MCF 10A (cell line): ENCODE data around the gene RDH8. TPM values are rescaled to one million over a fixed set of nuclear protein-coding genes. Genes with fewer than 3 reads are reported as not detected.

Experiments
- Bru-seq: library from RNA; stranded (reverse); fragments of 400-500 nt; gene quantifications from one replicate; lab custom pipeline; 2021; lab: Mats Ljungman, UMichigan
- BruChase-seq, 2 experiments: library from RNA; stranded (reverse); fragments of 400-500 nt; gene quantifications; one replicate each; lab custom pipeline; 2021; lab: Mats Ljungman, UMichigan
- BruUV-seq: library from RNA; stranded (reverse); fragments of 400-500 nt; replicated peaks from 2 replicates; lab custom pipeline; 2021; lab: Mats Ljungman, UMichigan
- CTCF ChIA-PET: fragments of 300-600 bp; sonication (Branson Sonifier 250); formaldehyde crosslinking; extraction: SDS; loops from one replicate; lab custom pipeline; 2021; ENCODE audit warnings: antibody characterized with exemption, inconsistent platforms; lab: Yijun Ruan, JAX
- POLR2A ChIA-PET: fragments of 300-600, 350-650 bp; sonication (Branson Sonifier 250); formaldehyde crosslinking; extraction: SDS; loops from one replicate; lab custom pipeline; 2020; ENCODE audit warnings: antibody characterized with exemption, inconsistent platforms; lab: Yijun Ruan, JAX
- DNase-seq: peaks from one replicate; pipeline ENCODE4 v3.0.0-alpha.2; 2018; ENCODE audit not compliant: unreplicated experiment
- H3K27ac Mint-ChIP-seq: one replicate; pipeline ENCODE4 v1.8.0; 2022; ENCODE audit warnings: mild to moderate bottlenecking, low read depth, mixed read lengths; ENCODE audit not compliant: unreplicated experiment
- H3K27me3 Mint-ChIP-seq: one replicate; pipeline ENCODE4 v1.8.0; 2022; ENCODE audit warnings: mixed read lengths; ENCODE audit not compliant: insufficient read depth, unreplicated experiment
- H3K36me3 Mint-ChIP-seq: one replicate; pipeline ENCODE4 v1.8.0; 2022; ENCODE audit warnings: mild to moderate bottlenecking, moderate library complexity, mixed read lengths; ENCODE audit not compliant: insufficient read depth, unreplicated experiment
- H3K4me1 Mint-ChIP-seq: one replicate; pipeline ENCODE4 v1.8.0; 2022; ENCODE audit warnings: mixed read lengths; ENCODE audit not compliant: insufficient read depth, unreplicated experiment
- H3K4me3 Mint-ChIP-seq: one replicate; pipeline ENCODE4 v1.8.0; 2022; ENCODE audit warnings: mild to moderate bottlenecking, moderate library complexity, mixed read lengths; ENCODE audit not compliant: unreplicated experiment
- H3K9me3 Mint-ChIP-seq: one replicate; pipeline ENCODE4 v1.8.0; 2022; ENCODE audit warnings: mixed read lengths; ENCODE audit not compliant: unreplicated experiment
- intact Hi-C: fragments of 100-400 bp; cut with micrococcal nuclease; formaldehyde crosslinking; loops from 2 replicates; pipeline ENCODE4 v1.14.1; 2022
- long read RNA-seq: library from polyadenylated mRNA; stranded (forward); transcript quantifications from one replicate; pipeline ENCODE4 v2.0.0, GENCODE V29; 2022
- total RNA-seq: library from RNA; stranded (reverse); gene quantifications from 2 replicates; pipeline ENCODE4 v1.2.3, GENCODE V29; 2022
- TF ChIP-seq, protein P1 (sequence below): fragments of 200-600 bp; IDR thresholded peaks from one replicate; pipeline ENCODE4 v1.8.0; 2022; ENCODE audit warnings: antibody characterized with exemption, mild to moderate bottlenecking; ENCODE audit not compliant: unreplicated experiment

The RDH8 gene, protein sequence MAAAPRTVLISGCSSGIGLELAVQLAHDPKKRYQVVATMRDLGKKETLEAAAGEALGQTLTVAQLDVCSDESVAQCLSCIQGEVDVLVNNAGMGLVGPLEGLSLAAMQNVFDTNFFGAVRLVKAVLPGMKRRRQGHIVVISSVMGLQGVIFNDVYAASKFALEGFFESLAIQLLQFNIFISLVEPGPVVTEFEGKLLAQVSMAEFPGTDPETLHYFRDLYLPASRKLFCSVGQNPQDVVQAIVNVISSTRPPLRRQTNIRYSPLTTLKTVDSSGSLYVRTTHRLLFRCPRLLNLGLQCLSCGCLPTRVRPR
- total RNA-seq (not detected in 2 replicates), Bru-seq, nascent RNA (not detected), BruChase-seq, experiment 1, labeled RNA remaining after a 6-hour chase (not detected), BruChase-seq, experiment 2, labeled RNA remaining after a 2-hour chase (not detected)
- long read RNA-seq, result 0 reads

DNA sequence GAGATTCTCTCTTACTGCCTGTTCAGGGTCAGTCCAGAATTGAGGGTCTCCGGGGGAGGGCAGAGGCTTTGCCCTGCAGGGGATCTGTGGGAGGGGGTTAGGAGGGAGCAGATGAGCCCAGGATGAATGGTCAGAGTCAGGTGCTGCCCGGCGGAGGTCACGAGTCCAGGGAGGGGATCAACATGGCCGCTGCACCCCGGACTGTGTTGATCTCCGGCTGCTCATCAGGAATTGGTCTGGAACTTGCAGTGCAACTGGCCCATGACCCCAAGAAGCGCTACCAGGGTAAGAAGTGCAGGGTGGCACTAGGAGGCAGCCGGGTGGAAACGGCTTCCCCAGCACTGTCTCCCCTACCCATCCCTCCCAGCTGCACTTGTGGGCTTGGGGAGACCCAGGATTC lies at the start of gene RDH8:
TSS of gene RDH8 (plus strand) at position 168 of the 400 bp plus-strand sequence. CDS start at position 183, 15 bp downstream.
- POLR2A ChIA-PET, result no interaction called here
- TF ChIP-seq, protein P1, sequence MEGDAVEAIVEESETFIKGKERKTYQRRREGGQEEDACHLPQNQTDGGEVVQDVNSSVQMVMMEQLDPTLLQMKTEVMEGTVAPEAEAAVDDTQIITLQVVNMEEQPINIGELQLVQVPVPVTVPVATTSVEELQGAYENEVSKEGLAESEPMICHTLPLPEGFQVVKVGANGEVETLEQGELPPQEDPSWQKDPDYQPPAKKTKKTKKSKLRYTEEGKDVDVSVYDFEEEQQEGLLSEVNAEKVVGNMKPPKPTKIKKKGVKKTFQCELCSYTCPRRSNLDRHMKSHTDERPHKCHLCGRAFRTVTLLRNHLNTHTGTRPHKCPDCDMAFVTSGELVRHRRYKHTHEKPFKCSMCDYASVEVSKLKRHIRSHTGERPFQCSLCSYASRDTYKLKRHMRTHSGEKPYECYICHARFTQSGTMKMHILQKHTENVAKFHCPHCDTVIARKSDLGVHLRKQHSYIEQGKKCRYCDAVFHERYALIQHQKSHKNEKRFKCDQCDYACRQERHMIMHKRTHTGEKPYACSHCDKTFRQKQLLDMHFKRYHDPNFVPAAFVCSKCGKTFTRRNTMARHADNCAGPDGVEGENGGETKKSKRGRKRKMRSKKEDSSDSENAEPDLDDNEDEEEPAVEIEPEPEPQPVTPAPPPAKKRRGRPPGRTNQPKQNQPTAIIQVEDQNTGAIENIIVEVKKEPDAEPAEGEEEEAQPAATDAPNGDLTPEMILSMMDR, result no peak
- Mint-ChIP-seq H3K4me1 (peaks cover 16% of the 10 kb centered on the region), H3K27ac (no peak within 1 kb of the TSS), H3K4me3 (no peak within 1 kb of the TSS), H3K9me3 (no peaks in the 10 kb centered on the region), H3K27me3 (peaks cover 64% of the 10 kb centered on the region), H3K36me3 (no peaks in the 10 kb centered on the region)
- no peak for DNase-seq
- no TSS peak for BruUV-seq
- CTCF ChIA-PET, result interaction anchor here (1.4 kb wide), 1 partner anchor 14 kb away, joined by 5 read pairs; no protein-coding TSS in a partner anchor
- intact Hi-C loops, result no loop called here

DNA sequence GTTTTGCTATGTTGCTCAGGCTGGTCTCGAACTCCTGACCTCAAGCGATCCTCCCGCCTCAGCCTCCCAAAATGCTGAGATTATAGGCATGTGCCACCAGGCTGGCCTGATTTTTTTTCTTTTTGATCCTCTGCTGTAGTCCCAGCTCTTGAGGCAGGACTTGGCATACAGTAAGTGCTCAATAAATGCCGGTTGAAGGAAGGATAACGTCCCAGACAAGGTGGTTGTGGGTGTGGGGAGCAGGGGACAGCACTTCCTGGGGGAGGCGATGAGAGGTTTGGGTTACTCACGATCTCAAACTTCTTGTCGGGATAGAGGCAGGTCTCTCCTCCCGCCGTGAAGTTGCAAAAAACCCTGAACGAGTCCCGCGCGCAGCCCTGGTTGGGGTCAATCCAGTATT lies 47.3 kb upstream of the RDH8 start:
- TF ChIP-seq, protein P1, result no peak
- H3K4me1 Mint-ChIP-seq, result peaks cover 5% of the 10 kb centered on the region
- ChIA-PET POLR2A (interaction anchor here (0.5 kb wide), 1 partner anchor 18 kb away, joined by 4 read pairs; no protein-coding TSS in a partner anchor), CTCF (interaction anchor here (1.0 to 2.9 kb wide), 2 partner anchors 33 to 34 kb away, joined by 5 to 10 read pairs; no protein-coding TSS in a partner anchor)
- H3K36me3 Mint-ChIP-seq, result no peaks in the 10 kb centered on the region
- no peak overlapping the region for H3K4me3 Mint-ChIP-seq
- DNase-seq, result no peak
- H3K9me3 Mint-ChIP-seq, result no peaks in the 10 kb centered on the region
- no peak overlapping the region for H3K27ac Mint-ChIP-seq
- BruUV-seq, result no TSS peak
- intact Hi-C loops, result no loop called here
- H3K27me3 Mint-ChIP-seq, result peaks cover 28% of the 10 kb centered on the region

DNA sequence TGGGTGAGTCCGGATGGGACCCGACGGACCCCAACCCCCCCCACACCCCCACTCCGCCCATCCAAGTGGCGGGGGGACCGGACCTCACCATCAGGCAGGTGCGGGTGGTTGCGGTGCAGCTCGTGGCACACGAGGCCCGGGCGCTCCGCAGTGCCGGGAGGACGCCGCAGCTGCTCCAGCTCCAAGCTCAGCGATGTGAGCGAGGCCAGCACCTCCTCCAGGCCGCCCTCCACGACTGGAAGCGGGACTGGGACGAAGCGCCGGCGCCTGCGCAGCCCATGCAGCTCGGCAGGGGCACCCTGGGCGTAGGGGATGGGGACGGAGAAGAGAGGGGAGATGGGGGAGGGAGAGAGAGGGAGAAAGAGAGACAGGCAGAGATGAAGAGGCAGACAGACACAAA lies 46.8 kb upstream of the RDH8 start:
- Mint-ChIP-seq H3K27me3 (peaks cover 28% of the 10 kb centered on the region), H3K4me1 (peaks cover 5% of the 10 kb centered on the region), H3K9me3 (no peaks in the 10 kb centered on the region), H3K4me3 (no peak overlapping the region), H3K36me3 (no peaks in the 10 kb centered on the region), H3K27ac (no peak overlapping the region)
- ChIA-PET CTCF (interaction anchor here (1.0 kb wide), 1 partner anchor 34 kb away, joined by 5 read pairs; no protein-coding TSS in a partner anchor), POLR2A (no interaction called here)
- TF ChIP-seq, protein P1, result no peak
- intact Hi-C loops, result no loop called here
- DNase-seq, result no peak
- BruUV-seq, result no TSS peak

DNA sequence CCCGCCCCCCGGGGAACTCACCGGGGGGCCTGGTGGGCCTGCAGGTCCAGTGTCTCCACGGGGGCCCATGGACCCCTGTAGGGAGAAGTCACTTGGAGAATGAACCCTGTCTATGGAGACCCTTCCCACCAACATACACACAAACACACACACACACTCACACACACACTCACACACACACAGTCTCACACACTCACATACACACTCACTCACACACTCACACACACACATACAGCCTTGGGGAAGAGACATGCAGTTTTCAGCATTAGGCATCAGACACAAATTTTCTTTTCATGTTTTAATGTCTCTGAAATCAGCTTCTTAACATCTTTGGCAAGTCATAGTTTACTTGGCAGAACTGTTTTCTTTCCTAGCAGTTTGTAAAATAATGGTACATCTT lies 46.0 kb upstream of the RDH8 start:
- intact Hi-C loops, result no loop called here
- TF ChIP-seq, protein P1, result no peak
- Mint-ChIP-seq H3K9me3 (no peaks in the 10 kb centered on the region), H3K36me3 (no peaks in the 10 kb centered on the region), H3K27me3 (peaks cover 28% of the 10 kb centered on the region), H3K27ac (no peak overlapping the region), H3K4me1 (peaks cover 5% of the 10 kb centered on the region), H3K4me3 (no peak overlapping the region)
- DNase-seq, result no peak
- POLR2A ChIA-PET, result no interaction called here
- CTCF ChIA-PET, result interaction anchor here (1.0 kb wide), 1 partner anchor 17 kb away, joined by 3 read pairs; no protein-coding TSS in a partner anchor
- no TSS peak for BruUV-seq
